ENCODE measurements around the gene VPS36. TPM values are rescaled to one million over a fixed set of nuclear protein-coding genes. Genes with fewer than 3 reads are reported as not detected.
A peak's percentile ranks its signal among the peaks of the same experiment; 100 is the strongest.

VPS36 gene
- total RNA-seq, 1 donor from 2014 or later: 31.5 TPM

DNA sequence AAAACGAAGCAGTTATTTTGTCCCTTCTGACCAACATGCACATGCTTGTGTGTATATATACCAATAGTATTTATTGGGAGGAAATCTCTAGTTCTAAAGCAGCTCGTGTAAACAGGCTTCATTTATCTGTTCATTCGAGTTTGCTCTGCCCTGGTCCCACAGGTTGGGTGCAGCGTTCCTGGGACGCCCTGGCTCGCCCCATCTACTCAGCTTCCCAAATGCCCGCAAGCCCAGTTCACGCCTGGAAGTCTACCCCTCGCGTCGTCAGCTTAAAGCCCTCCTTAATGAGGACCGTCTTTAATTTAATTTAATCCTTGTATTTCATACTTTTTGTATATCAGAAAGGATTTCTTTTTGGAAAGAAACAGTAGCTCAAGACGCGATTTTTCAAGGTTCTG, 45.1 kb downstream of the VPS36 start:
- H3K27me3 ChIP-seq (ENCODE audit: control insufficient read depth, insufficient read depth, low read length): no peaks in the 10 kb centered on the region
- H3K36me3 ChIP-seq (ENCODE audit: control insufficient read depth, insufficient read depth, low read length): no peaks in the 10 kb centered on the region
- no peak for DNase-seq (ENCODE audit: low read depth)
- H3K4me3 ChIP-seq (ENCODE audit: low read depth, low read length): peak overlapping the region; percentile 73
- TF ChIP-seq, protein P1, sequence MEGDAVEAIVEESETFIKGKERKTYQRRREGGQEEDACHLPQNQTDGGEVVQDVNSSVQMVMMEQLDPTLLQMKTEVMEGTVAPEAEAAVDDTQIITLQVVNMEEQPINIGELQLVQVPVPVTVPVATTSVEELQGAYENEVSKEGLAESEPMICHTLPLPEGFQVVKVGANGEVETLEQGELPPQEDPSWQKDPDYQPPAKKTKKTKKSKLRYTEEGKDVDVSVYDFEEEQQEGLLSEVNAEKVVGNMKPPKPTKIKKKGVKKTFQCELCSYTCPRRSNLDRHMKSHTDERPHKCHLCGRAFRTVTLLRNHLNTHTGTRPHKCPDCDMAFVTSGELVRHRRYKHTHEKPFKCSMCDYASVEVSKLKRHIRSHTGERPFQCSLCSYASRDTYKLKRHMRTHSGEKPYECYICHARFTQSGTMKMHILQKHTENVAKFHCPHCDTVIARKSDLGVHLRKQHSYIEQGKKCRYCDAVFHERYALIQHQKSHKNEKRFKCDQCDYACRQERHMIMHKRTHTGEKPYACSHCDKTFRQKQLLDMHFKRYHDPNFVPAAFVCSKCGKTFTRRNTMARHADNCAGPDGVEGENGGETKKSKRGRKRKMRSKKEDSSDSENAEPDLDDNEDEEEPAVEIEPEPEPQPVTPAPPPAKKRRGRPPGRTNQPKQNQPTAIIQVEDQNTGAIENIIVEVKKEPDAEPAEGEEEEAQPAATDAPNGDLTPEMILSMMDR (IDR thresholded peaks at IDR 0.05; ENCODE audit: insufficient read depth, low read length, poor library complexity, severe bottlenecking): no peak

DNA sequence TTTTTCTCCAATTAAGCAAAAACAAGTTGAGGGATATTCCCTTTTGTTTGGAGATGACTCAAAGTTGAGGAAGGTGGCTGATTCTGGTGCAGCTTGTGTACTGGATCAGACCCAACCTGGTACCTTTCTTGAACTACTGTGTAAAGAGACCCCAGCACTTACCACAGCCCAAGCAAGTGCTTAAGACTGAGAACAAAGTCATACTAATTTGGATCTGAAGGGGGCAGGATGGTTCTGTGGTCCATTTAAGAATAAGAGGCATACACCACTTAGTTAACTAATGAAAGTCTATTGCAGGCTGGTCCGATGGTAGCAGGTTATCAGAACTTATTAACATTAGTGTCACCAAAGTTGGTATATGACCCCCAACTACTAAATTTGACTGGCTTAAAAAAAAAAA, 50.7 kb downstream of the VPS36 start:
- Histone ChIP-seq H3K4me3 (ENCODE audit: low read depth, low read length) (no peak overlapping the region), H3K27me3 (ENCODE audit: control insufficient read depth, insufficient read depth, low read length) (no peaks in the 10 kb centered on the region), H3K36me3 (ENCODE audit: control insufficient read depth, insufficient read depth, low read length) (no peaks in the 10 kb centered on the region)
- no peak for DNase-seq (ENCODE audit: low read depth)
- TF ChIP-seq, protein P1 (IDR thresholded peaks at IDR 0.05; ENCODE audit: insufficient read depth, low read length, poor library complexity, severe bottlenecking): no peak

DNA sequence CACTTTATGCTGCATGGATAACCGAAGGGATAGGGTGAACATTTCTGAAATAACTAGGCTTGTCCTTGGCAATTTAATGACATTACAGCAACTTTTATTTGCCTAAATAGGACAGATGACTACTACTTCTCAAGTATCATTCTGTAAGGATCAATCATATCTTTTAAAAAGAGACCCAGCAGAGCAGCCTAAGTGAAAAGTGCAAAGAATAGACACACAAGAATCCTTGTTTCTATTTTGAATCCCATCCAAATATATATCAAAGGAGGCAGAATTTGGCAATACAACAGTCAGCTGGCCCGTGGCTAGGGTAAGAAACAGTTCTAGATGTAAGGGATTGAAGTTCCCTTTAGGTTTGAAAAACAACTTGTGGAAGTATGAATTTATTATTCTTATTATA, 51.4 kb downstream of the VPS36 start:
- H3K4me3 ChIP-seq (ENCODE audit: low read depth, low read length): no peak overlapping the region
- TF ChIP-seq, protein P1 (IDR thresholded peaks at IDR 0.05; ENCODE audit: insufficient read depth, low read length, poor library complexity, severe bottlenecking): no peak
- no peaks in the 10 kb centered on the region for H3K27me3 ChIP-seq (ENCODE audit: control insufficient read depth, insufficient read depth, low read length)
- no peaks in the 10 kb centered on the region for H3K36me3 ChIP-seq (ENCODE audit: control insufficient read depth, insufficient read depth, low read length)
- no peak for DNase-seq (ENCODE audit: low read depth)

DNA sequence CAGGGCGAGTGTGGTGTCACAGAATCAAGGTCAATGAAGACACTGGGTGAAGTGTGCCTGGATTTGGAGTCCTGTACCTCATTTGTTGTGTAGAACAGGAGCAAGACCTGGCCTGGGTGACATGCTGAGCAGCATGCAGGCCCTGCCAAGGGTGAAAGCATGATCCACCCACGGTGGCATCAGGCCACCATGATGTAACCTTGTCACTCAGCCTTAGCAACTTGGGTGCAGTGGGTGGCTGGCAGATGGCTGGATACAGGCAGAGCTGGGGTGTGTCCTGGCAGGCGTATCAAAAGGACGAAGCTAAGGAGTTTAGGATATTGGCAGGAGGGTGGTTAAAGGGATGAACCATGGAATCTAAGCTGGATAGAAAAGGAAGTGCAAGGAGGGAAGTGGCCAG, 54.7 kb downstream of the VPS36 start:
- Histone ChIP-seq H3K36me3 (ENCODE audit: control insufficient read depth, insufficient read depth, low read length) (no peaks in the 10 kb centered on the region), H3K27me3 (ENCODE audit: control insufficient read depth, insufficient read depth, low read length) (no peaks in the 10 kb centered on the region), H3K4me3 (ENCODE audit: low read depth, low read length) (no peak overlapping the region)
- DNase-seq (ENCODE audit: low read depth): no peak
- TF ChIP-seq, protein P1 (IDR thresholded peaks at IDR 0.05; ENCODE audit: insufficient read depth, low read length, poor library complexity, severe bottlenecking): no peak

DNA sequence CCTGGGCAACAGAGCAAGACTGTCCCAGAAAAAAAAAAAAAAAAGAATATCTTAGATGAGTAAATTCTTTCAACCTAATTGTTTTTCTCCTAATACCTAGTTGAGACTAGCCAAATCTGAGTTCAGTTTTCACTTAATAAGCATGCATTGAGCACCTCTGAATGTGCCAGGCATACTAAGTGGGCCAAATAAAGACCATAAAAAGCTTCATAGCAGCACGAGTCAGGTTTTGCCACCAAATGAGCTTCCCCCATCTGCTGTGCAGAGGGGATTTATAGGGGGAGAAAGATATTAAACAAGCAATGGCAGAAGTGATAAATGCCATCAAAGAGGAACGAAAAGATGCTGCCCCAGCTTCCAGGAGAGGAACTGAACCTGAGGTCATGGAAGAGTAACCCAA, 55.8 kb downstream of the VPS36 start:
- Histone ChIP-seq H3K27me3 (ENCODE audit: control insufficient read depth, insufficient read depth, low read length) (no peaks in the 10 kb centered on the region), H3K4me3 (ENCODE audit: low read depth, low read length) (no peak overlapping the region), H3K36me3 (ENCODE audit: control insufficient read depth, insufficient read depth, low read length) (no peaks in the 10 kb centered on the region)
- TF ChIP-seq, protein P1 (IDR thresholded peaks at IDR 0.05; ENCODE audit: insufficient read depth, low read length, poor library complexity, severe bottlenecking): no peak
- DNase-seq (ENCODE audit: low read depth): no peak

DNA sequence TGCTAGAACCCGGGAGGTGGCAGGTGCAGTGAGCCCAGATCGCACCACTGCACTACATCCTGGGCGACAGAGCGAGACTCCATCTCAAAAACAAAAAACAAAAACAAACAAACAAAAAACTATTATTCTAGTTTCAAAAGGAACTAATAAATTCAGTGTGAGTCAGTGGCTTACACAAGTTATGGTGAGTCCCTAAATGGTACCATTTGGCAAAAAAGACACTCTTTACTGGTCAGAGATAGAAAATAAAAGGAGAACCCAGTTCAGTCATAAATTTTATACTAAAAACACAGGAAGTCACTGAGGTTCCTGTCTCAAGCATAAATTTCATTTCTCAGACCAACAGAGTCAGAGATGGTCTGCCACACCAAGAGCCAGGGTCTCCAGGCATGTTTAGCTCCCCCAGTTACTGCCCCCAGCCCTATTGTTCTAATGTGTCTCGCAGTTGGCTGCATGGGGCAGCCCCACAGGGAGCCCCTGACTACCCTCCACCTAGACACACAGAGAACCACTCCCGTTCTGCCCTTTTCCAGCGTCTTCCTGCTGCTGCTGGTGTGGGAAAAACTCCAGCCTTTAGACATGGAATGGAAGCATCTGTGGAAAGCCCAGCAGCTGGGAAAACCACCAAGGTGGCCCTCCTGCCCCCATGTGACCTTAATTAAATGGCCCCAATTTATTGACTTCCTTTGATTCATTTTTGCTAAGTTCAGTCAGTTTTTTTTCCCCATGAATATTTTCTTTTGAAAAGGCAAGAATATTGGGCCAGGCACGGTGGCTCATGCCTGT, 56.7 kb downstream of the VPS36 start:
- TF ChIP-seq, protein P1 (IDR thresholded peaks at IDR 0.05; ENCODE audit: insufficient read depth, low read length, poor library complexity, severe bottlenecking): no peak
- Histone ChIP-seq H3K4me3 (ENCODE audit: low read depth, low read length) (no peak overlapping the region), H3K36me3 (ENCODE audit: control insufficient read depth, insufficient read depth, low read length) (no peaks in the 10 kb centered on the region), H3K27me3 (ENCODE audit: control insufficient read depth, insufficient read depth, low read length) (no peaks in the 10 kb centered on the region)
- DNase-seq (ENCODE audit: low read depth): no peak
